Epithelial cell of esophagus (primary cell): Measurements from ENCODE around the gene DNAH8.

Source experiments
- DNase-seq: peaks from one replicate; pipeline ENCODE4 v3.0.0; 2010; ENCODE audit warnings: low read depth
- H3K4me3 ChIP-seq: 2 replicates; pipeline ENCODE4 v1.5.1; 2011; ENCODE audit warnings: mild to moderate bottlenecking, low read length, control low read depth
- TF ChIP-seq, protein P1 (sequence below): IDR thresholded peaks from 2 replicates; pipeline ENCODE4 v1.5.1; 2011; ENCODE audit warnings: low read depth, mild to moderate bottlenecking, low read length, control low read depth, inconsistent platforms; ENCODE audit not compliant: insufficient read depth; ENCODE audit errors: missing control alignments

Gene DNAH8

DNA sequence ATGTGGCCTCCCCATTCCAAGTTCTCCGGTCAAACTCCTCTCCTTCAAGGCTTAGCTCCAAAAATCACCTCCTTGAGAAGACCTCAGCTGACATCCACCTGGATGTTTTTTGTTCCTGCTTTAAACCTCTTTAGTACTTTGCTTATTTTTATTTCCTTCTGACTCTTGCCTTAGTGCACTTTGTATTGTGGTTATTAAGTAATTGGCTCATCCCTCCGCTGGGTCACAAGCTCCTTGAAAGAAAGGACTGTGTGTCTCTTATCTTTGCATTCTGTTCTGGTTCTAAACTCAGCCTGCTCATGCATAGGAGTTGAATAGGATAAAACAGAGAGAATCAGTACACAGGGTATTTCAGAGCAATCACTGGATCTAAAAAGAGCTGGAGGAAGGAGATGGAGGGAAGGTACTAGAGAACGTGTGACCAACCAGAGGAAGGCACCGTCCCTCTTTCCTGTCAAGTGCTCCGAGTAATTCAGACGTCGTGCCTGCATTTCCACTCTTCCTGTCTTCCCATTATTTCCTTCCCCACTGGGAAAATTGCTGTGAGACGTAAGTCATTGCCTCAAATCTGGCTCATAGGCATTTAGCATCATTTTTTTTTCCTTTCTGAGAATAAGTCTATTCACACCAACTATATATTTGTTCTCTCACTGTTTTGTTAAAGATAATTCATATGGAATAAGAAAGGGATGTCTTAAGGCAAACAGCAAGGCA, 273.8 kb downstream of the DNAH8 start:
- TF ChIP-seq, protein P1, sequence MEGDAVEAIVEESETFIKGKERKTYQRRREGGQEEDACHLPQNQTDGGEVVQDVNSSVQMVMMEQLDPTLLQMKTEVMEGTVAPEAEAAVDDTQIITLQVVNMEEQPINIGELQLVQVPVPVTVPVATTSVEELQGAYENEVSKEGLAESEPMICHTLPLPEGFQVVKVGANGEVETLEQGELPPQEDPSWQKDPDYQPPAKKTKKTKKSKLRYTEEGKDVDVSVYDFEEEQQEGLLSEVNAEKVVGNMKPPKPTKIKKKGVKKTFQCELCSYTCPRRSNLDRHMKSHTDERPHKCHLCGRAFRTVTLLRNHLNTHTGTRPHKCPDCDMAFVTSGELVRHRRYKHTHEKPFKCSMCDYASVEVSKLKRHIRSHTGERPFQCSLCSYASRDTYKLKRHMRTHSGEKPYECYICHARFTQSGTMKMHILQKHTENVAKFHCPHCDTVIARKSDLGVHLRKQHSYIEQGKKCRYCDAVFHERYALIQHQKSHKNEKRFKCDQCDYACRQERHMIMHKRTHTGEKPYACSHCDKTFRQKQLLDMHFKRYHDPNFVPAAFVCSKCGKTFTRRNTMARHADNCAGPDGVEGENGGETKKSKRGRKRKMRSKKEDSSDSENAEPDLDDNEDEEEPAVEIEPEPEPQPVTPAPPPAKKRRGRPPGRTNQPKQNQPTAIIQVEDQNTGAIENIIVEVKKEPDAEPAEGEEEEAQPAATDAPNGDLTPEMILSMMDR: no peak

DNA sequence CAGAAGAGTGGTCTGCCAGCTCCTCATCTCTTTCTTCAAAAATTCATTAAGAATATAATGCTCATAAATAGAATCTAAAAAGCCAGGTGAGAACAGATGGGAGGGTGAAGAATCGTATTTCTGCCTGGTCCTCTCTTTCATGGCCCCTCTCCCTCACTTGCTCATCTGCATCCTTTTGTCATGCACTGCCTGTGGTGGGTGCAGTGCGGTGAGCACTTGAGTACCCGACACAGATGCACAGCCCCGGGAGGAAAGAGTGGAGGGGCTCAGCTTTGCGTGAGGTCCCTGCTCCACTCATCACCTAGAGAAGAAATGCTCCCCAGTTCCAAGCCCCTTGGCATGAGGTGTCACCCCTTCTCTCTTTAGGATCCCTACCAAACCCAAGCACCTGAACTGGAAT, 275.4 kb downstream of the DNAH8 start:
- DNase-seq: no peak
- TF ChIP-seq, protein P1: no peak

More for the DNA sequence above, 273.8 kb downstream of the DNAH8 start:
- H3K4me3 ChIP-seq: no peak overlapping the region
- no peak for DNase-seq

DNA sequence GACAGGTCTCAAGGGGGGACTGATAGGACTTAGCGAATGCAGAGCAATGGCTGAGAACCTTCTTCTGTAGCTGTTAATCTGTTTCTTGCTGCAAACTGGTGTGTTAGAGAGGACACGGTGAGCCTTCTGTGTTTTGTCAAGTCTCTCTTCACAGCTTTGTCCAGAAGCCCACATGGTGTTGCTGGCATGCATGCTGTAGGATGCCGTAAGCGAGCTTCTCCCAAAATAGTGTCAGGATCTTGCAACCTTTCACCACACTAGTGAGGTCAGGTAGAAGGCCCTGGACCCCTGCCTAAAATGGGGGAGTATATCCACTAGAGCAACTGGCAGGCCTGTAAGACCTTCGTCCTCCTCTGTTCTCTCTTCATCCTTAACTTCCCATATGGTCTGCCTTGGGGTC, 281.6 kb downstream of the DNAH8 start:
- no peak for DNase-seq
- no peak overlapping the region for H3K4me3 ChIP-seq
- TF ChIP-seq, protein P1: no peak

More for the DNA sequence above, 275.4 kb downstream of the DNAH8 start:
- H3K4me3 ChIP-seq: no peak overlapping the region

DNA sequence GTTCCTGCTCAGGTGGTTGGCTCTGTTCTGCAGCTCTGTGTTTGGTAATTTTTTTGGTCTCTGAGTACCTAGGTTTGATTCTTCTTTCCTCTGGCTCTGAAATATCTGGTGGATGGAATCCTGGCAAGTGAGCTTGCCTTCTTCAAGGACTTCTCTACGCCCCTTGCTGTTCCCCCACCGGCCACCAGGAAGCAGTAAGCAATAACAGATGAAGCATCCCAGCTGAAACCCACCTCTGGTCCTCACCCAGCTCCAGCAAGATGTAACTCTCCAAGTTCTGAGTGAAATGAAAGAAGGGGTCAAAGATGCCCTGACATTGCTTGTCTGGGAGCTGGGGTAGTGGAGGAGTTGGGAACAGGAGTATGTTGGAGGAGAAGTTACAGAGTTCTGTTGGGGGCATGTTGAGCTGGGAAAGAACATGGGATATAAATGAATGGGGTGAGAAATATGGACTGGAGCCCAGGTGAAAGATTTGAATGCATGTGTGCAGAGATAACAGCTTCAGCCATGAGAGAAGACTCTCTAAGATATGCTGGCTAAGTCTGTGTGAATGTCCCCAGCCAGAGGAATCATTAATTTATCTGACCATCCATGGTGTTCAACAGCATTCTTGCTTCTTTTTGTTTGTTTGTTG, 282.1 kb downstream of the DNAH8 start:
- H3K4me3 ChIP-seq: no peak overlapping the region
- TF ChIP-seq, protein P1: peak; percentile 41
- DNase-seq: peak; percentile 19

DNA sequence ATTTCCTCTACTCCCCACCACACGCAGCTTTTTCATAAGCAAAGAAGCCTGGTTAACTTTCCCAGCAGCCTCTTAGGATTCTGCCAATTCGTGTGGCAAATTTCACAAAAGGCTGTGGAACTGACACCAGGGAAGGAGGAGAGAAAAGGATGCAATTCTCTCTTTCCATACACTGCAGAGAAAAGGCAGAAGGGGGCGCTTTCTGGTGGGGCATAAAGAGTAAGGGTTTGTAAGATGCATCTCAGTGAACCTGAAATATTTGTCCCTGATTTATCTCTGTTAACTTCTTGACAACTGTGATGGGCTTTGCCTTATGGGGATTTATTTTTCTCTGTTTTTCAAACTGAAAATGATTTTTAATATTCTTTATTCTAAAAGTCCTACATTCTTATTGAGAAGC, 288.0 kb downstream of the DNAH8 start:
- TF ChIP-seq, protein P1: peak; percentile 20
- peak; percentile 12 for DNase-seq

DNA sequence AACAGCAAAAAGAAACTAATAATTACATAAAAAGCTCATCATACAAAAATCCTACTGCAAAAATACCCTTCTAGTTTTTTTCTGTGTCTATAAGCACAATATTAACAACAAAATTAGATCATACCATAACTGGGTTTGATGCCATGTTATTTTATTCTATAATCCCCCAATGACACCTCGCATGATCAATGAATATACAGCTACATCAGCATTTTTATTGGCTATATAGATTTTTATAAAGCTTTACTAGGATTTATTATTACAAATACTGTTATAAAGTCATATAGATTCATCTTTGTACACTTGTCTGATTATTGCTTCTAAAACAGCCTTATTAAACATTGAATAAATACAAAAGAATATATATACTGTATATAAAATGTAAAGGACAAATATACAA, 288.4 kb downstream of the DNAH8 start:
- TF ChIP-seq, protein P1: no peak
- DNase-seq: no peak

More for the DNA sequence above, 288.0 kb downstream of the DNAH8 start:
- no peak overlapping the region for H3K4me3 ChIP-seq

More for the DNA sequence above, 288.4 kb downstream of the DNAH8 start:
- H3K4me3 ChIP-seq: no peak overlapping the region
